ENCODE measurements around the gene TARS1. TPM values are rescaled to one million over a fixed set of nuclear protein-coding genes. Genes with fewer than 3 reads are reported as not detected.

The TARS1 gene
- total RNA-seq, 1 donor from 2014 or later: 173 TPM

DNA sequence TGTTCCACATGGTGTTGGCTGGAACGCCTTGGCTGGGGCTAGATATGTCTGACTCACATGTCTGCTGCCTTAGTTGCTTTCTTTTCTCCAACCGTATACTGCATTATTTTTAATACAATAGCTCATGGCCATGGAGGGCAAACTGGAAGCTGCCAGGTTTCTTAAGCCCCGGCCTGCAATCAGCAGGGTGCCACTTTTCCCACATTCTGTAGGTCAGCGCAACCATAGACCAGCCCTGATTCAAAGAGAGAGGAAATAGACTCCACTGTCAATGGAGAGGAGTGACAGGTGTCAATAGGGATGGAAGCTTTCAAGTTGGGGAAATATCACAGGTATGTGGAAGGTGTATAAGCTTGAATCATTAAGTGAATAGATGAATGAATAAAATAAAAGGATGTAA lies 60.5 kb downstream of the TARS1 start:
- no peak for DNase-seq
- no peak overlapping the region for H3K27ac Mint-ChIP-seq (ENCODE audit: unreplicated experiment)
- no peaks in the 10 kb centered on the region for H3K9me3 Mint-ChIP-seq (ENCODE audit: unreplicated experiment)
- no peak overlapping the region for H3K4me3 Mint-ChIP-seq (ENCODE audit: unreplicated experiment)
- H3K4me1 Mint-ChIP-seq (ENCODE audit: low read depth, unreplicated experiment): no peaks in the 10 kb centered on the region
- TF ChIP-seq, protein P1, sequence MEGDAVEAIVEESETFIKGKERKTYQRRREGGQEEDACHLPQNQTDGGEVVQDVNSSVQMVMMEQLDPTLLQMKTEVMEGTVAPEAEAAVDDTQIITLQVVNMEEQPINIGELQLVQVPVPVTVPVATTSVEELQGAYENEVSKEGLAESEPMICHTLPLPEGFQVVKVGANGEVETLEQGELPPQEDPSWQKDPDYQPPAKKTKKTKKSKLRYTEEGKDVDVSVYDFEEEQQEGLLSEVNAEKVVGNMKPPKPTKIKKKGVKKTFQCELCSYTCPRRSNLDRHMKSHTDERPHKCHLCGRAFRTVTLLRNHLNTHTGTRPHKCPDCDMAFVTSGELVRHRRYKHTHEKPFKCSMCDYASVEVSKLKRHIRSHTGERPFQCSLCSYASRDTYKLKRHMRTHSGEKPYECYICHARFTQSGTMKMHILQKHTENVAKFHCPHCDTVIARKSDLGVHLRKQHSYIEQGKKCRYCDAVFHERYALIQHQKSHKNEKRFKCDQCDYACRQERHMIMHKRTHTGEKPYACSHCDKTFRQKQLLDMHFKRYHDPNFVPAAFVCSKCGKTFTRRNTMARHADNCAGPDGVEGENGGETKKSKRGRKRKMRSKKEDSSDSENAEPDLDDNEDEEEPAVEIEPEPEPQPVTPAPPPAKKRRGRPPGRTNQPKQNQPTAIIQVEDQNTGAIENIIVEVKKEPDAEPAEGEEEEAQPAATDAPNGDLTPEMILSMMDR (IDR thresholded peaks at IDR 0.05; ENCODE audit: partially characterized antibody, unreplicated experiment): no peak
- H3K27me3 Mint-ChIP-seq (ENCODE audit: unreplicated experiment): no peaks in the 10 kb centered on the region
- H3K36me3 Mint-ChIP-seq (ENCODE audit: unreplicated experiment): no peaks in the 10 kb centered on the region

DNA sequence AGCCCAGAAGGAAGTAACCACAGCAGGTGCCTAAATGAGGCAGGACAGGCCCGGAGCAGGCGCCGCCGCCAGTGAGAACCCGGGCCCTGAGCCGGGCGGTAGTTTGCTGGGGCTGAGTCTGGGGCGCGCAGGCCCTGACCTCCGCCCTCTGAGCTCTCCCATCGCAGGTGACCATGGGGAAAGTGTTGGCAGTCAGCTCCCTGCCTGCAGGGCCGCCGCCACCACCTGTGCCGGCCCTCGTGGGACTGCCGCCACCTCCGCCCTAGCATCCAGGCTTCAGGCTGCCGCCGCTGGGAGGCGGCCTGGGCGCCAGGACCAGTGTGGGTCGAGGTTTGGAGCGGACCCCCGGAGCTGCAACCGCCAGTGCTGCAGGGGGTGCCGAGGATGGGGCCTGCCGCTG lies 61.1 kb downstream of the TARS1 start:
- H3K36me3 Mint-ChIP-seq (ENCODE audit: unreplicated experiment): no peaks in the 10 kb centered on the region
- no peaks in the 10 kb centered on the region for H3K4me1 Mint-ChIP-seq (ENCODE audit: low read depth, unreplicated experiment)
- DNase-seq: no peak
- H3K4me3 Mint-ChIP-seq (ENCODE audit: unreplicated experiment): no peak overlapping the region
- no peaks in the 10 kb centered on the region for H3K9me3 Mint-ChIP-seq (ENCODE audit: unreplicated experiment)
- H3K27me3 Mint-ChIP-seq (ENCODE audit: unreplicated experiment): no peaks in the 10 kb centered on the region
- H3K27ac Mint-ChIP-seq (ENCODE audit: unreplicated experiment): no peak overlapping the region
- TF ChIP-seq, protein P1 (IDR thresholded peaks at IDR 0.05; ENCODE audit: partially characterized antibody, unreplicated experiment): no peak

DNA sequence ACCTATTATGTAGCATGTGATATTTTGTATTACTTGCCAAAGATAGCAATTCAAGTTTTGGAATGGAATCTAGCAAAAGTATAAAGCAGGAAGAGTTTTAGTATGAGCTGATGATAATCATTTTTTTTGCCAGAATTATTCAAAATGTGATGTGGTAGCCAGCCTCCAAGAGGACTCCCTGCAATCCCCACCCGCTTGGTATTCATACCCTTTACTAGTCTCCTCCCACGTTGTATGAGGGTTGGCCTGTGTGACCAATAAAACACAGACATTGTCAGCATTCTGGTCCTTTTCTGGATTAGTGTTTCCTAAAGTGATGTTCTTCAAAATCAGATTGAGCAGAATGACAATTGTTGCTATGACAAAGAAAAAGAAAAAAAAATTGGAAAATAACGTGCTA lies 63.8 kb downstream of the TARS1 start:
- Mint-ChIP-seq H3K36me3 (ENCODE audit: unreplicated experiment) (no peaks in the 10 kb centered on the region), H3K9me3 (ENCODE audit: unreplicated experiment) (no peaks in the 10 kb centered on the region), H3K4me3 (ENCODE audit: unreplicated experiment) (no peak overlapping the region), H3K4me1 (ENCODE audit: low read depth, unreplicated experiment) (no peaks in the 10 kb centered on the region), H3K27ac (ENCODE audit: unreplicated experiment) (no peak overlapping the region), H3K27me3 (ENCODE audit: unreplicated experiment) (no peaks in the 10 kb centered on the region)
- DNase-seq: no peak
- TF ChIP-seq, protein P1 (IDR thresholded peaks at IDR 0.05; ENCODE audit: partially characterized antibody, unreplicated experiment): no peak

DNA sequence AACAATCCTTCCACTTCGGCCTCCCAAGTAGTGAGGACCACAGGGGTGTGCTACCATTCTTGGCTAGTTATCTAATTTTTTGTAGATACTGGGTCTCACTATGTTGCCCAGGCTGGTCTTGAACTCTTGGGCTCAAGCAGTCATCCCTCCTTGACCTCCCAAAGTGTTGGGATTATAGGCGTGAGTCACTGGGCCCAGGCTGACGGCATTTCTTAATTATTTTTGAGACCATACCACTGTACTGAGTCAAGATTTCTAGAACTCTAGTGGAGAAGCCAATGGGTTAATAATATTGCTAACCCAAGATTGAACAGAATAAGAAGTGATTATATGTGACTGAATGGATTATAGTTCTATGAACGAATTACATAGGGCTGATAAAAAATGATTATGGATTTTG lies 66.7 kb downstream of the TARS1 start:
- Mint-ChIP-seq H3K4me1 (ENCODE audit: low read depth, unreplicated experiment) (no peaks in the 10 kb centered on the region), H3K36me3 (ENCODE audit: unreplicated experiment) (no peaks in the 10 kb centered on the region), H3K27ac (ENCODE audit: unreplicated experiment) (no peak overlapping the region), H3K27me3 (ENCODE audit: unreplicated experiment) (no peaks in the 10 kb centered on the region), H3K4me3 (ENCODE audit: unreplicated experiment) (no peak overlapping the region), H3K9me3 (ENCODE audit: unreplicated experiment) (no peaks in the 10 kb centered on the region)
- TF ChIP-seq, protein P1 (IDR thresholded peaks at IDR 0.05; ENCODE audit: partially characterized antibody, unreplicated experiment): no peak
- no peak for DNase-seq

DNA sequence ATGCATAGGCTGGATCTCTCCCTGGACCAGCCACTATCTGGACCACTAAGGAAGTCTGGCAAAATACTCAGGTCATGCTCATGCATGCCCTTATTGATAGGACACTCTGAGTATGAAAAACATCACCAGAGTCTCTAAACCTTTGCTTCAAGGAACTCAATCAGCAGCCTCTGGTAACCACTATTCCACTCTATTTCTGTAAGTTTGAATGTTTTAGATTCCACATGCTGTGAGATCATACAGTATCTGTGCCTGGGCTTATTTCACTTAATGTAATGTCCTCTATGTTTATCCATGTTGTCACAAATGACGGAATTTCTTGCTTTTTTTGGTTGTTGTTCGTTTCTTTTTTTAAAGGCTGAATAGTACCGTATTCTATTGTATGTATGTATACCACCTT lies 68.3 kb downstream of the TARS1 start:
- Mint-ChIP-seq H3K4me1 (ENCODE audit: low read depth, unreplicated experiment) (no peaks in the 10 kb centered on the region), H3K4me3 (ENCODE audit: unreplicated experiment) (no peak overlapping the region), H3K27ac (ENCODE audit: unreplicated experiment) (no peak overlapping the region), H3K27me3 (ENCODE audit: unreplicated experiment) (peaks cover 1% of the 10 kb centered on the region), H3K9me3 (ENCODE audit: unreplicated experiment) (no peaks in the 10 kb centered on the region), H3K36me3 (ENCODE audit: unreplicated experiment) (no peaks in the 10 kb centered on the region)
- no peak for DNase-seq
- TF ChIP-seq, protein P1 (IDR thresholded peaks at IDR 0.05; ENCODE audit: partially characterized antibody, unreplicated experiment): no peak
